Activated B cell treated with CpG ODN at 0.5 μM for 24 hours (primary cell): ENCODE results near the gene RS1. TPM values are rescaled to one million over a fixed set of nuclear protein-coding genes. Genes with fewer than 3 reads are reported as not detected.

Experiments
- ATAC-seq: fragments of 200-7000 bp; cut with Tn5 transposase; one replicate; pipeline ENCODE4 v1.10.0; 2021; ENCODE audit warnings: low read depth, mild to moderate bottlenecking, moderate library complexity
- CTCF ChIA-PET: fragments of 350-600 bp; sonication (Branson Sonifier 250); formaldehyde crosslinking; loops from one replicate; lab custom pipeline; 2021; ENCODE audit warnings: antibody characterized with exemption; lab: Charles Lee
- POLR2A ChIA-PET: fragments of 350-600 bp; sonication (Branson Sonifier 250); formaldehyde crosslinking; loops from one replicate; lab custom pipeline; 2021; ENCODE audit warnings: antibody characterized with exemption; lab: Charles Lee
- DNase-seq: peaks from one replicate; pipeline ENCODE4 v3.0.0; 2022
- H3K27ac Mint-ChIP-seq: one replicate; pipeline ENCODE4 v1.8.0; 2020; ENCODE audit warnings: mixed read lengths
- H3K27me3 Mint-ChIP-seq: one replicate; pipeline ENCODE4 v1.8.0; 2021; ENCODE audit warnings: mixed read lengths
- H3K36me3 Mint-ChIP-seq: one replicate; pipeline ENCODE4 v1.8.0; 2021; ENCODE audit warnings: low read depth, mixed read lengths
- H3K4me1 Mint-ChIP-seq: one replicate; pipeline ENCODE4 v1.8.0; 2021; ENCODE audit warnings: mixed read lengths
- H3K4me3 Mint-ChIP-seq: one replicate; pipeline ENCODE4 v1.8.0; 2020; ENCODE audit warnings: mild to moderate bottlenecking, mixed read lengths
- H3K9me3 Mint-ChIP-seq: one replicate; pipeline ENCODE4 v1.8.0; 2020; ENCODE audit warnings: mixed read lengths
- CTCF ChIP-seq: fragments of 200-600 bp; IDR thresholded peaks from one replicate; pipeline ENCODE4 v1.8.0; 2022; ENCODE audit warnings: antibody characterized with exemption, mild to moderate bottlenecking
- intact Hi-C: fragments of 100-400 bp; cut with micrococcal nuclease; formaldehyde crosslinking; loops from one replicate; pipeline ENCODE4 v1.15.1; 2024
- total RNA-seq: library from RNA; stranded (reverse); gene quantifications from 2 replicates; pipeline ENCODE4 v1.2.3, GENCODE V29; 2022

Gene RS1
- total RNA-seq, 1 donor from 2014 or later: not detected

GRCh38 chrX:18594079-18594478 is 77.8 kb downstream of the RS1 start:
- H3K27ac Mint-ChIP-seq: no peak overlapping the region
- ChIA-PET POLR2A (no interaction called here), CTCF (no interaction called here)
- H3K9me3 Mint-ChIP-seq: no peaks in the 10 kb centered on the region
- no peaks in the 10 kb centered on the region for H3K27me3 Mint-ChIP-seq
- TF ChIP-seq CTCF: no peak
- DNase-seq (no peak), ATAC-seq (no peak)
- intact Hi-C loops: no loop called here
- H3K36me3 Mint-ChIP-seq: peaks cover 16% of the 10 kb centered on the region
- no peaks in the 10 kb centered on the region for H3K4me1 Mint-ChIP-seq
- no peak overlapping the region for H3K4me3 Mint-ChIP-seq

- Mint-ChIP-seq H3K36me3 (peaks cover 11% of the 10 kb centered on the region), H3K9me3 (no peaks in the 10 kb centered on the region), H3K27me3 (no peaks in the 10 kb centered on the region), H3K27ac (no peak overlapping the region), H3K4me1 (no peaks in the 10 kb centered on the region), H3K4me3 (no peak overlapping the region)
- ChIA-PET POLR2A (no interaction called here), CTCF (no interaction called here)
- ATAC-seq: no peak
- TF ChIP-seq CTCF: no peak
- DNase-seq: no peak
- intact Hi-C loops: no loop called here
These were observed 80.1 kb downstream of the RS1 start for GRCh38 chrX:18591834-18592233.

Other genes with a start within 250 kb of the RS1 start
- gene CDKL5, start 246.5 kb downstream of the RS1 start, total RNA-seq: 3.7 and 3.8 TPM in 2 replicates
- not detected in 2 replicates for gene PPEF1, start 35.5 kb upstream of the RS1 start, total RNA-seq